GM12891 (cell line): ENCODE results near the gene DNAJA3.

Source experiments
- DNase-seq: peaks from one replicate; pipeline ENCODE4 v3.0.0; 2011; ENCODE audit warnings: low spot score; ENCODE audit not compliant: insufficient read length
- FAIRE-seq: peaks from 2 replicates; lab custom pipeline; 2011; peaks lifted over from hg19 to GRCh38; lab: Jason Lieb, UNC
- PAX5 ChIP-seq: IDR thresholded peaks from 2 replicates; pipeline ENCODE4 v1.6.1; 2011; ENCODE audit warnings: low read length, moderate library complexity, mild to moderate bottlenecking; ENCODE audit not compliant: insufficient read depth, severe bottlenecking
- POLR2A ChIP-seq: IDR thresholded peaks from 2 replicates; pipeline ENCODE4 v1.6.1; 2011; ENCODE audit warnings: low read depth, low read length, control low read depth
- POLR2AphosphoS5 ChIP-seq: IDR thresholded peaks from 2 replicates; pipeline ENCODE4 v1.6.1; 2011; ENCODE audit warnings: low read depth, low read length, control low read depth
- POU2F2 ChIP-seq: IDR thresholded peaks from 2 replicates; pipeline ENCODE4 v1.6.1; 2011; ENCODE audit warnings: low read depth, mild to moderate bottlenecking, control low read depth, low read length, moderate library complexity
- SPI1 ChIP-seq: IDR thresholded peaks from 2 replicates; pipeline ENCODE4 v1.6.1; 2011; ENCODE audit warnings: low read depth, low read length, control low read depth
- TAF1 ChIP-seq: IDR thresholded peaks from 2 replicates; pipeline ENCODE4 v1.6.1; 2011; ENCODE audit warnings: low read depth, low read length, control low read depth

Gene DNAJA3

DNA sequence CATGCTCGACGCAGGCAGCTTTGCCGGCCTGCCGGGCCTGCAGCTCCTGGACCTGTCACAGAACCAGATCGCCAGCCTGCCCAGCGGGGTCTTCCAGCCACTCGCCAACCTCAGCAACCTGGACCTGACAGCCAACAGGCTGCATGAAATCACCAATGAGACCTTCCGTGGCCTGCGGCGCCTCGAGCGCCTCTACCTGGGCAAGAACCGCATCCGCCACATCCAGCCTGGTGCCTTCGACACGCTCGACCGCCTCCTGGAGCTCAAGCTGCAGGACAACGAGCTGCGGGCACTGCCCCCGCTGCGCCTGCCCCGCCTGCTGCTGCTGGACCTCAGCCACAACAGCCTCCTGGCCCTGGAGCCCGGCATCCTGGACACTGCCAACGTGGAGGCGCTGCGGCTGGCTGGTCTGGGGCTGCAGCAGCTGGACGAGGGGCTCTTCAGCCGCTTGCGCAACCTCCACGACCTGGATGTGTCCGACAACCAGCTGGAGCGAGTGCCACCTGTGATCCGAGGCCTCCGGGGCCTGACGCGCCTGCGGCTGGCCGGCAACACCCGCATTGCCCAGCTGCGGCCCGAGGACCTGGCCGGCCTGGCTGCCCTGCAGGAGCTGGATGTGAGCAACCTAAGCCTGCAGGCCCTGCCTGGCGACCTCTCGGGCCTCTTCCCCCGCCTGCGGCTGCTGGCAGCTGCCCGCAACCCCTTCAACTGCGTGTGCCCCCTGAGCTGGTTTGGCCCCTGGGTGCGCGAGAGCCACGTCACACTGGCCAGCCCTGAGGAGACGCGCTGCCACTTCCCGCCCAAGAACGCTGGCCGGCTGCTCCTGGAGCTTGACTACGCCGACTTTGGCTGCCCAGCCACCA is 44.4 kb upstream of the DNAJA3 start:
- DNase-seq = no peak
- FAIRE-seq = no peak
- no peak for TF ChIP-seq POLR2AphosphoS5
- TF ChIP-seq POU2F2 = no peak
- no peak for TF ChIP-seq TAF1
- TF ChIP-seq SPI1 = no peak
- no peak; the same call in 1 of the 2 replicates for TF ChIP-seq POLR2A
- no peak for TF ChIP-seq PAX5

DNA sequence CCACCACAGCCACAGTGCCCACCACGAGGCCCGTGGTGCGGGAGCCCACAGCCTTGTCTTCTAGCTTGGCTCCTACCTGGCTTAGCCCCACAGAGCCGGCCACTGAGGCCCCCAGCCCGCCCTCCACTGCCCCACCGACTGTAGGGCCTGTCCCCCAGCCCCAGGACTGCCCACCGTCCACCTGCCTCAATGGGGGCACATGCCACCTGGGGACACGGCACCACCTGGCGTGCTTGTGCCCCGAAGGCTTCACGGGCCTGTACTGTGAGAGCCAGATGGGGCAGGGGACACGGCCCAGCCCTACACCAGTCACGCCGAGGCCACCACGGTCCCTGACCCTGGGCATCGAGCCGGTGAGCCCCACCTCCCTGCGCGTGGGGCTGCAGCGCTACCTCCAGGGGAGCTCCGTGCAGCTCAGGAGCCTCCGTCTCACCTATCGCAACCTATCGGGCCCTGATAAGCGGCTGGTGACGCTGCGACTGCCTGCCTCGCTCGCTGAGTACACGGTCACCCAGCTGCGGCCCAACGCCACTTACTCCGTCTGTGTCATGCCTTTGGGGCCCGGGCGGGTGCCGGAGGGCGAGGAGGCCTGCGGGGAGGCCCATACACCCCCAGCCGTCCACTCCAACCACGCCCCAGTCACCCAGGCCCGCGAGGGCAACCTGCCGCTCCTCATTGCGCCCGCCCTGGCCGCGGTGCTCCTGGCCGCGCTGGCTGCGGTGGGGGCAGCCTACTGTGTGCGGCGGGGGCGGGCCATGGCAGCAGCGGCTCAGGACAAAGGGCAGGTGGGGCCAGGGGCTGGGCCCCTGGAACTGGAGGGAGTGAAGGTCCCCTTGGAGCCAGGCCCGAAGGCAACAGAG is 43.5 kb upstream of the DNAJA3 start:
- peak; percentile 31; the same call in 1 of the 2 replicates for TF ChIP-seq POLR2A
- no peak for TF ChIP-seq TAF1
- FAIRE-seq (no peak), DNase-seq (no peak)

DNA sequence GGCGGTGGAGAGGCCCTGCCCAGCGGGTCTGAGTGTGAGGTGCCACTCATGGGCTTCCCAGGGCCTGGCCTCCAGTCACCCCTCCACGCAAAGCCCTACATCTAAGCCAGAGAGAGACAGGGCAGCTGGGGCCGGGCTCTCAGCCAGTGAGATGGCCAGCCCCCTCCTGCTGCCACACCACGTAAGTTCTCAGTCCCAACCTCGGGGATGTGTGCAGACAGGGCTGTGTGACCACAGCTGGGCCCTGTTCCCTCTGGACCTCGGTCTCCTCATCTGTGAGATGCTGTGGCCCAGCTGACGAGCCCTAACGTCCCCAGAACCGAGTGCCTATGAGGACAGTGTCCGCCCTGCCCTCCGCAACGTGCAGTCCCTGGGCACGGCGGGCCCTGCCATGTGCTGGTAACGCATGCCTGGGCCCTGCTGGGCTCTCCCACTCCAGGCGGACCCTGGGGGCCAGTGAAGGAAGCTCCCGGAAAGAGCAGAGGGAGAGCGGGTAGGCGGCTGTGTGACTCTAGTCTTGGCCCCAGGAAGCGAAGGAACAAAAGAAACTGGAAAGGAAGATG is 42.8 kb upstream of the DNAJA3 start:
- DNase-seq (no peak), FAIRE-seq (no peak)
- TF ChIP-seq PAX5 (no peak), TAF1 (no peak), SPI1 (no peak), POLR2AphosphoS5 (peak; percentile 46; the same call in 1 of the 2 replicates), POU2F2 (no peak), POLR2A (no peak)

DNA sequence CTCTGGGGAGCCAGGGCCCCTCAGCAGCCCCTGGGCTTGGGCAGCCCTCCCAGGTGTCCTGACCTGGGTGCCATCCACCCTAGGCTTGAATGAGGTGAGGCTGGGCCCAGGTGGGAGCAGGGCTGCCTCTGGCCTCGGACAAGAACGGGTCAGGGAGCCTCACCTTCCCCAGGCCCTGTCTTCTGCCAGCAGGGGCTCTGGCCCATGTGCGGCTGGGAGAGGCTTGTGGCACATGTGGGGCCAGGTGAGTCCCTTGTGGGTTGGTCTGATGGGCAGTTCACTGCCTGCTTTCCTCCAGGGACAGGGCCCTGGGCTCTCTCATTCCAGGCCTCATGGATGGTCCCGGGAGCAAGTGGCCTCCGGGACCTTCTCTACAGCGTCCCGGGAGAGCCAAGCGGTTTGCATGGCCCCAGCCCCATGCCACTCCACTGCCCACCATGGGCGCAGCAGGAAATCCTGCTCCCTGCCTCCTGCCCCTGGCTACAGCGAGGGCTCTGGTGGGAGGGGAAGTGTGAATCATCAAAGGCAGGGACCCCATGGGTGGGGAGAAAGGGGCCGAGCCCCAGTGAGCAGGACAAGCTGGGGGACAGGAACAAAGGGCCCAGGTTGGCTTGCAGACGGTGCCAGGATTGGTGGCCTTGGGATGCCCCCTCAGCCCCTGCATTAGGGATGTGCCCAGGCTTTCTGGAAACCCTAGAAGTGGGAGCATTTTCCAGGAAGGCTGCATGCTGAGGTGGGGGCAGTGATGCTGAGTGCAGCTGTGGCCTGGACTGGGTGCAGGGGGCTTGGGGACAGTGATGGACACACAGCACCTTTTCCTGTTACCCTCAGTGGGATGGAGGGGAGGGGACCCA is 41.9 kb upstream of the DNAJA3 start:
- DNase-seq = no peak
- FAIRE-seq = no peak
- TF ChIP-seq POU2F2 (no peak), PAX5 (no peak), SPI1 (no peak), POLR2A (no peak), POLR2AphosphoS5 (no peak), TAF1 (no peak)

DNA sequence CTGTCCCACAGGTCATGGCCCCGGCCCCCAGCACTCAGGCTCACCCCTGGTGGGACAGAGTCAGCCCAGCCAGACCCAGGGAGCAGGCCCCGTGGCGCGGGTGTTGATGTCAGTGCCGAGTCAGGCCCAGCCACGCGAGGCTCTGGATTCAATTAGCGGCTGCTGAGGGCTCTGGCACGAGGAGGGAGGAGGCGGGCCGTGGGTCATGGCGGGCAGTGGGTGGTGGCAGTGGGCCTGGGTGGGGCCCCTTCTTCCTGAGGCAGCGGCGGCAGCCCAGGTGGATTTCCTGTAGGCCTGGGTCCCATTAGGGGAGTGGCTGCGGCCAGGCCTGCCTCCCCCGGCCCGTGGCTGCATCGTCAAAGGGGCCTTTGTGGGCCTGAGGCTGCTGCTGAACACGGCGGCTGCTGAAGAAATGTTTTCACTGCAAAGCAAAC is 41.1 kb upstream of the DNAJA3 start:
- DNase-seq = no peak
- TF ChIP-seq POU2F2 (no peak), POLR2AphosphoS5 (no peak), SPI1 (no peak), POLR2A (no peak), PAX5 (no peak), TAF1 (no peak)
- no peak for FAIRE-seq

DNA sequence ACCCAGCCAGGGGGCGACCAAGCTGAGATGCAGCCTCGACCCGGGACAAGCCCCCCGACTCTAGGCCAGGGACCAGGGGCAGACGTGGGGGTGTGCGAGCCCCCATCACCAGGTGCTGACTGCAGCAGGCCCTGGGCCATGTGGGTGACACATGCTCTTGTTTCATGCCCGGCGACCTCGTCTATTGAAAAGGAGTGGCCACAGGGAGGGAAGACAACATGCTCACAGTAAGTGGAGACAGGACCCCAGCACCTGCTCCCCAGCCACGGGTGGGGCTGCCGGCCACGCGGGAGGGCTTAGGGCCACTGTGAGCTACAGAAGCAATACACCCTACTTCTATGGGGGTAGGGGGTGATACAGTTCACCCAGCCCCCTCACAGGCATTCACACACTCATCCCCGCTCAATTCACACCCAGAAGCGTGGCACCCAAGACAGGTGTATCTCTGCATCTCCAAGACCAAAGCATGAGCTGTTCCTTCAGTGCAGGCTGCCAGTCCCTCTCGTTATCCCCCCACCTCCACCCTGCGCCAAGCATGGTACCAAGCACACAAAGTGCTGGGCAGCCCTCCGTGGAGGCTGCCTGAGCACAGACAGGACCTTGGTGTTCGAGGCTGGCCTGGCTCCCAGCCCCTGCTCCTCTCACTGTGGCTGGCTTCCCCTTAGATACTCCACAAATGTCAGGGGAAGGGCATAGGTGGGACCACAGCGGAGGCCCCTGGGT is 40.4 kb upstream of the DNAJA3 start:
- FAIRE-seq (no peak), DNase-seq (no peak)
- TF ChIP-seq SPI1 (no peak), POLR2AphosphoS5 (peak; percentile 41; the same call in 1 of the 2 replicates)

DNA sequence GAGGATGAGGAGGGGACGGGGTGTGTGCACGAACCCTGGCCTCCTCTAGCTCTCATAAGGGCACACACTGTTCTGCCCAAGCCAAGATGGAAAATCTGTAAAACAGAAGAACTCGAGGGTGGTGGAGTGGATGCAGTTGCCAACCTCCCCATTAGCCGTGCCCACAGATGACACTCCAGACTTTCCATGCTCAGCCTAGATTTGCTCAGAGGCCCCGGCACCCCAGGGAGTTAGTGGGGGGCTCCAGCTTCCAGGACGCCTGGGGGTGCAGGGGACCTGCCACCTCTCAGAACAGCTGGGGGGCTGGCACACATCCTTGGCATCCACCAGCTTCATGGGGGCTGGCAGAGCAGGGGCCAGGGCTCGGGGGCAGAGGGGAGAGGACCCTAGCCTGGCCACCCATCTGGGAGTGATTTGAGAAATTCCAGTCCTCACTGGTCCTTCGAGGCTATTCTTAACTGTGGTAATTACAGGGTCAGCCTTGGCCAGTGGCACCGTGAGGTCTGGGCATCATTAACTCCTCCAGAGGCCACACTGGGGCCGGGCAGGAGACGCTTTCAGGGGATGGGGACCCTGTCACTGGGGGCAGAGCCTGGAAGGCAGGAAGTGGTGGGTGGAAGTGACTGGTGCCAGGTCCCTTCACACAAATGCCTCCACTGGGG is 39.7 kb upstream of the DNAJA3 start:
- DNase-seq (no peak), FAIRE-seq (no peak)
- no peak for TF ChIP-seq SPI1
- TF ChIP-seq POU2F2 = no peak
- no peak for TF ChIP-seq TAF1
- no peak for TF ChIP-seq POLR2A
- no peak for TF ChIP-seq PAX5
- no peak for TF ChIP-seq POLR2AphosphoS5

DNA sequence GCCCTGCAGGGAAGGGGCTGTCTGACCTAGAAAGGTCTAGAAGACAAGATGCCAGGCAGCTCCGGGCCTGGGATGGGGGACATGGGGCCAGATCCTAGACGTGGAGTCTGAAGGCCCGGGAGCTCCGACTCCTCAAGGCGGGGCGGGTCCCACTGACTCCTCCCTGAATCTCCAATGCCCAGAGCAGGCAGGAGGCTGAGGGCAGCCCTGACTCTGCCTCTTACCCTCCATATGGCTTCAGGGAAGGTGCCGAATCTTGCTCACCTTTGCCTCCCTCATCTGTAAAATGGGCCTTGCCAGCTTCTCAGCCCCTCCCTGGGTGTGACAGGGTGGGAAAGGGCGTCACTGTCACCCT is 39.2 kb upstream of the DNAJA3 start:
- TF ChIP-seq TAF1 (no peak), POLR2AphosphoS5 (no peak), POU2F2 (no peak), POLR2A (no peak), SPI1 (no peak), PAX5 (no peak)
- FAIRE-seq = no peak
- DNase-seq = no peak
